Muscle layer of colon (tissue), 2 donors: ENCODE results near the gene JSRP1.
A peak's percentile ranks its signal among the peaks of the same experiment; 100 is the strongest.

Experiments
- H3K27ac ChIP-seq: one replicate; pipeline ENCODE4 v1.7.0; 2013; ENCODE audit warnings: low read depth, mild to moderate bottlenecking, low read length, moderate library complexity
- H3K27me3 ChIP-seq, 2 donors: one replicate each; pipeline ENCODE4 v1.7.0; 2013; ENCODE audit warnings: low read length in 2 of 2, mild to moderate bottlenecking in 2 of 2; ENCODE audit not compliant: insufficient read depth in 2 of 2, control insufficient read depth in 1 of 2
- H3K36me3 ChIP-seq: one replicate; pipeline ENCODE4 v1.7.0; 2013; ENCODE audit warnings: mild to moderate bottlenecking, low read length; ENCODE audit not compliant: insufficient read depth
- H3K4me1 ChIP-seq: one replicate; pipeline ENCODE4 v1.7.0; 2013; ENCODE audit warnings: mild to moderate bottlenecking, low read length; ENCODE audit not compliant: insufficient read depth
- H3K4me3 ChIP-seq, 2 donors: one replicate each; pipeline ENCODE4 v1.7.0; 2013; ENCODE audit warnings: low read length in 2 of 2, low read depth in 1 of 2, mild to moderate bottlenecking in 1 of 2, moderate library complexity in 1 of 2
- H3K9ac ChIP-seq: one replicate; pipeline ENCODE4 v1.7.0; 2013; ENCODE audit warnings: low read length
- H3K9me3 ChIP-seq: one replicate; pipeline ENCODE4 v1.7.0; 2013; ENCODE audit warnings: mild to moderate bottlenecking, low read length
- donor health status: abdominal sarcoma.
- donor health status: Adenocarcinoma of cecum.

The JSRP1 gene

DNA sequence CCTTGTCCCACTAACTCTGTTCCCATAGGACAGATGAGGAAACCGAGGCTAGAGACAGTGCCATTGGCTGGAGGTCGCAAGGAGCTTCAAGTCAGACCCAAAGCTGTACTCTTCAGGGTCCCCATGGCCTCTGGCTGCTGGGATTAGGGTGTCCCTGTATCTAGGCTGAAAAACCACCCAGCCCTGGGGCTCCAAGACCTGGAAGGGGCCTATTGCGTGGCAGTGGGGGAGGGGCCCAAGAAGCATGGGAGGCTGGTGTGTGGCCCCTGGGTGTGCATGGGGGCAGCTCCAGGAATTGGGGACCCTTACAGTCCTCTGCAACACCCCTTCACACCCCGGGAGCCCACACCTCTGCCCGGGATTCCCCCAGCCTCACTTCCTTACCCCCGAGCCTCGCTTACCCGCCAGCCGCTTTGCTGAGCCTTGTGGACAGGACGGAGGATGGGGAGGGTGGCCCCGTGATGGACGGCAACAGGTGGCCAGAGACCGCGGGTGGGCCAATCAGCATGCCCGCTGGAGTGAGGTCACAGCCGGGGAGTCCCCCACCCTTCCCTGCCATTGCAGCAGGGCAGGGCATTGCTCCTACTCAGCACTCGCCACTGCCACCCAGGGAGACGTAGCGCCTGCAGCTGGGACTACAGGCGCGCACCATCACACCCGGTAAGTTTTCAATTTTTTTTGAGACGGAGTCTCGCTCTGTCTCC, at the start of gene JSRP1:
JSRP1 (minus strand) TSS at position 436 of the 704 bp plus-strand sequence. CDS start 1,103 bp downstream, outside the sequence.
- no peak within 1 kb of the TSS for H3K4me3 ChIP-seq

DNA sequence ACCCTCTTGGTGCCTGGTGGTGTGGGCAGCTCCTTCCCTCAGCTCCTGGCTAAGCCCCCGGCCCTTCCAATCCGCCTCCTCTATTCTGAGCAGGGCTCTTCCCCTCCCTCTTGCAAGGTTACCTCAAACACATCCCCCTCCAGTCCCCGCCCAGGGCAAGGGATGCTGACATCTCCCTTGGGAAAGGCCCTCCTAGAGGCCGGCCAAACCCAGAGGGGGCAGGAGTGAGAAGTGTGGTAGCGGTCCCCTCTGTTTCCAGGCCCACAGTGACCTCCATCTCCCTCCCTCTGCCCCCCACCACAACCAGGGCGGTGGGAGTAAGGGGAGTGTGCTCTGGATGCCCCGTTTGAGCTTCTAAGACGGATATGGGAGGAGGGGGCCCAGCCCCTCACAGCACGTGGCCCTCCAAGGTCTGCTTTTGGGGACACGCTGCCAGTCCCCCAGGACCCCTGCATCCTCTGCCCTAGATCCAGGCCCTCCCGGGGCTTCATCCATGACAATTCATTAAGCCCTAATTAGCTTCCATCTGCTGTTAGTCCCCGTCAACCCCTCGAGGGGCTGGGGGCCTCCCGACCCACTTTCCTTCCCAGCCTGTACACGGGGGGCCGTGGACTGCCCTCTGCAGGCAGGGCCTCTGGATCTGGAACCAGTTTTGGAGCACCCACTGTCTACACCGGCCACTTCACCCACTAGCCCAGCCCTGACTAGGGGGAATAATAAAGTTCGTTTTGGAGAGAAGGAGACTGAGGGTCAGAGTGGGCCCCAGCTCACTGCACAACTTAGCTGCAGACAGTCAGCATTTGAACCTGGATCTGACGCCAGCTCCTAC, 49.4 kb upstream of the JSRP1 start:
- Histone ChIP-seq H3K9me3 (no peaks in the 10 kb centered on the region), H3K27ac (no peak overlapping the region), H3K4me3 (no peak overlapping the region), H3K9ac (no peak overlapping the region), H3K36me3 (no peaks in the 10 kb centered on the region), H3K4me1 (no peaks in the 10 kb centered on the region), H3K27me3 (peaks cover 8 to 82% of the 10 kb centered on the region in 2 donors)

More for the DNA sequence above, at the start of gene JSRP1:
- Histone ChIP-seq H3K27me3 (peaks cover 11 to 38% of the 10 kb centered on the region in 2 donors), H3K27ac (no peak within 1 kb of the TSS), H3K36me3 (no peaks in the 10 kb centered on the region), H3K9ac (no peak within 1 kb of the TSS), H3K4me1 (peaks cover 4% of the 10 kb centered on the region), H3K9me3 (no peaks in the 10 kb centered on the region)

- H3K27ac ChIP-seq, result no peak overlapping the region
- H3K9me3 ChIP-seq, result no peaks in the 10 kb centered on the region
- H3K4me1 ChIP-seq, result no peaks in the 10 kb centered on the region
- H3K36me3 ChIP-seq, result no peaks in the 10 kb centered on the region
- H3K27me3 ChIP-seq, result peaks cover 5 to 58% of the 10 kb centered on the region in 2 donors
- no peak overlapping the region for H3K4me3 ChIP-seq
- H3K9ac ChIP-seq, result no peak overlapping the region
These were observed 47.1 kb upstream of the JSRP1 start for GRCh38 chr19:2303211-2303798.

GRCh38 chr19:2302319-2303210, 46.3 kb upstream of the JSRP1 start:
- Histone ChIP-seq H3K9ac (no peak overlapping the region), H3K4me3 (no peak overlapping the region), H3K4me1 (no peaks in the 10 kb centered on the region), H3K9me3 (no peaks in the 10 kb centered on the region), H3K27ac (no peak overlapping the region), H3K36me3 (no peaks in the 10 kb centered on the region), H3K27me3 (peaks cover 4 to 53% of the 10 kb centered on the region in 2 donors)

DNA sequence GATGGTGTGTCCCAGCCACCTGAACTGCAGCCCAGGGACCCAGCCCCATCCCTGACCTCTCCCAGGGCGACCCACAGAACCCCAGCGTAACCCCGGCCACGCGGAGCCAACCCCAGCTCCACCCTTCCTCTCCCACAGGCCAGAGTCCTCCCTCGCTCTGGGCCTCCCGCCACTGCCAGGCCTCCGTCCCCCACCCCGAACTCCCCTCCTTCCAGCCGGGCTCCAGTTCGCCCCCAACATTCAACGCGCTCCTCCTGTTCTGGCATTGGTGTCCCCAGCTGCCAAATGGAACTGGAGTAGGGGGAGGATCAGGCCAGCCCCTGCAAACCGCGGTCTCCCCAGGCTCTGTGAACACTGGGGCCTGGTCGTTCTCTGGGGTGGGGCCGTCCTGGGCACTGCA, 44.3 kb upstream of the JSRP1 start:
- H3K9me3 ChIP-seq, result no peaks in the 10 kb centered on the region
- H3K4me3 ChIP-seq, result no peak overlapping the region
- H3K9ac ChIP-seq, result no peak overlapping the region
- H3K27me3 ChIP-seq, result peaks cover 4 to 33% of the 10 kb centered on the region in 2 donors
- H3K36me3 ChIP-seq, result no peaks in the 10 kb centered on the region
- H3K4me1 ChIP-seq, result peaks cover 2% of the 10 kb centered on the region
- H3K27ac ChIP-seq, result no peak overlapping the region

- peaks cover 0 to 15% of the 10 kb centered on the region in 2 donors for H3K27me3 ChIP-seq
These were observed 39.9 kb upstream of the JSRP1 start for GRCh38 chr19:2296141-2296540.

DNA sequence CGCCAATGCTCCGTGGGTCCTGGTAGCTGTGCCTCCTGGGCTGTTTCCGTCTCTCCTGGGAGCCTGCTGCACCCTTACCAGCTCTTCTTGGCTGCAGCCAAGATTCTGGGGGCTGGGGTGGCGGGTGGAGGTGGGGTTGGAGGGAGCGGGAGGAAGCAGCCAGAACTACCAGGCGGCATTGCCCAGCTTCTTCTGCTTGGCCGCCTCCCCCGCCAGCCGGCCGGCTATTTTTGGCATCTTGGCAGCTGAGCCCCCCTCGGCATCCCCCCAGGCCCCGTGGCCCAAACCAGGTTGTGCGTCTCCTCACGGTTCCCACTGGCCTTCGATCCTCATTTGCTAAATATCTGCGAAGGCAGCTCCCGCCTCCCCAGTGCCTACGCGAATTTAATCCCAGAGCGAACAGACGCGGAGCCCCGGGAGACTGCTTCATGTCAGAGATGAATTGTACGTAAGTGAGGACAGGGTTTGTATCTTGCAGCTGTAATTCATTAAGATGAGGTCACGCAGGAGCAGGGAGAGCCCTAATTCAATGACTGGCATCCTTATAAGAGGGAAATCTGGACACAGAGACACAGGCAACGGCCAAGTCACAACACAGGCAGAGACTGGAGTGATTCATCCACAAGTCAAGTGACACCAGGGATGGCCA, 38.6 kb upstream of the JSRP1 start:
- no peaks in the 10 kb centered on the region for H3K9me3 ChIP-seq
- no peaks in the 10 kb centered on the region for H3K36me3 ChIP-seq
- H3K4me1 ChIP-seq, result peaks cover 31% of the 10 kb centered on the region
- peak overlapping the region in 1 of 2 donors; percentile 32 for H3K4me3 ChIP-seq
- H3K9ac ChIP-seq, result peak overlapping the region; percentile 49
- peak overlapping the region; percentile 27 for H3K27ac ChIP-seq
- peaks cover 0 to 25% of the 10 kb centered on the region in 2 donors for H3K27me3 ChIP-seq

More at GRCh38 chr19:2296141-2296540, 39.9 kb upstream of the JSRP1 start:
- Histone ChIP-seq H3K4me3 (no peak overlapping the region), H3K9ac (no peak overlapping the region), H3K27ac (no peak overlapping the region), H3K4me1 (peaks cover 19% of the 10 kb centered on the region), H3K9me3 (no peaks in the 10 kb centered on the region), H3K36me3 (no peaks in the 10 kb centered on the region)

- H3K4me3 ChIP-seq, result peak overlapping the region in 1 of 2 donors; percentile 16
These were observed 35.1 kb upstream of the JSRP1 start for GRCh38 chr19:2291185-2291751.

GRCh38 chr19:2290441-2291184, 34.4 kb upstream of the JSRP1 start:
- Histone ChIP-seq H3K9ac (no peak overlapping the region), H3K9me3 (no peaks in the 10 kb centered on the region), H3K4me1 (peaks cover 30% of the 10 kb centered on the region), H3K4me3 (peak overlapping the region in 1 of 2 donors; percentile 16), H3K36me3 (no peaks in the 10 kb centered on the region), H3K27me3 (peaks cover 0 to 34% of the 10 kb centered on the region in 2 donors), H3K27ac (no peak overlapping the region)

More at GRCh38 chr19:2291185-2291751, 35.1 kb upstream of the JSRP1 start:
- H3K9me3 ChIP-seq, result no peaks in the 10 kb centered on the region
- H3K36me3 ChIP-seq, result no peaks in the 10 kb centered on the region
- no peak overlapping the region for H3K9ac ChIP-seq
- H3K27me3 ChIP-seq, result peaks cover 0 to 34% of the 10 kb centered on the region in 2 donors
- H3K4me1 ChIP-seq, result peaks cover 31% of the 10 kb centered on the region
- H3K27ac ChIP-seq, result no peak overlapping the region
